Right ventricle myocardium inferior (tissue), 1 donor: Measurements from ENCODE around the gene PPM1D. TPM values are rescaled to one million over a fixed set of nuclear protein-coding genes. Genes with fewer than 3 reads are reported as not detected.

ENCODE experiments used
- ATAC-seq: fragments of 200-7000 bp; cut with Tn5 transposase; one replicate; pipeline ENCODE4 v1.9.1; 2020; ENCODE audit warnings: mild to moderate bottlenecking, moderate library complexity
- DNase-seq: peaks from one replicate; pipeline ENCODE4 v3.0.0; 2021; ENCODE audit errors: missing footprints
- intact Hi-C: fragments of 100-400 bp; cut with DNase I; formaldehyde crosslinking; loops from one replicate; pipeline ENCODE4 v1.11.0; 2022
- total RNA-seq: library from RNA; stranded (reverse); fragmentation: NEBNext Ultra II Directional; extraction: Animal tissue kit (Norgen Biotek cat#: 25700); gene quantifications from one replicate; pipeline ENCODE4 v1.2.1, GENCODE V29; 2021
- donor health status: DM: no; HTN: yes; CAD: no; lungs with severe emphysema.

The PPM1D gene
- total RNA-seq, 1 donor from 2014 or later = 7.4 TPM

DNA sequence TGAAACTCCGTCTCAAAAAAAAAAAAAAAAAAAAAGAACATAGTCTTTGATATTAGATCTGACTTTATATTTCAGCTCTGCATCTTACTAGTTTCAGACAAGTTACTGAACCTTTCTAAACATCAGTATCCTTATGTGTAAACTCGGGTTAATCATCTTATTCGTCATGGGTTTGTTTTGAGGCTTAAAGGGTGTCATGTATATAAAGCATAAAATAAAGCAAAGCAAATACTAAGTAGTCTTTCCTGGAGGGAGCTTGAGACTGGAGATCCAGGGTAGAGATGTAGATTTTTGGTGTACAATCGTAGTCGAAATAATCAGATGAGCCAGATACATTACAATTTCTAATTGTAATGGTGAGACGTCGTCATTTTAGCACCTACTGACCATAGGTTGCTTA, 85.4 kb downstream of the PPM1D start:
- ATAC-seq = no peak
- no peak for DNase-seq
- intact Hi-C loops = no loop called here

DNA sequence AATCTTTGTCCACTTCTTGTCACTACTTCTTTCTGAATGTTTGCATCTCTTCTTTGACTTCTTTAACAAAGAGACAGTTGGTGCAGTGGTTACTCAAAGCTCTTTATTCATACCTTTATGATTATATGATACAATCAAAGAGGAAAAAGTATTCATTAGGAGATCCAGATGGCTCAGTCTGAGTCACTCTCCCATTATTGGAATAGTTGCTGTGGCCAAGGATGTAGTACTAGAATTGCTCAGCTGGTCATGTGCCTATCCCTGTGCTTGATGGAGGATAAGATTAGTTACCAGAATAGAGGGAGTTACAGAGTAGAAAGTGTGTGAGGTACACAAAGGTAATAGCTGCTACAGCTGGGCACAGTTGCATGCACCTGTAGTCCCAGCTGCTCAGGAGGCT, 96.0 kb downstream of the PPM1D start:
- intact Hi-C loops = no loop called here
- DNase-seq (no peak), ATAC-seq (no peak)

- no peak for ATAC-seq
- no peak for DNase-seq
- intact Hi-C loops = no loop called here
Measured at GRCh38 chr17:60699090-60699489, 99.1 kb downstream of the PPM1D start.

- DNase-seq = no peak
- intact Hi-C loops = no loop called here
- no peak for ATAC-seq
Measured at GRCh38 chr17:60704170-60704569, 104.2 kb downstream of the PPM1D start.

- no peak for ATAC-seq
- no peak for DNase-seq
- intact Hi-C loops = no loop called here
Measured at GRCh38 chr17:60712675-60713074, 112.7 kb downstream of the PPM1D start.

DNA sequence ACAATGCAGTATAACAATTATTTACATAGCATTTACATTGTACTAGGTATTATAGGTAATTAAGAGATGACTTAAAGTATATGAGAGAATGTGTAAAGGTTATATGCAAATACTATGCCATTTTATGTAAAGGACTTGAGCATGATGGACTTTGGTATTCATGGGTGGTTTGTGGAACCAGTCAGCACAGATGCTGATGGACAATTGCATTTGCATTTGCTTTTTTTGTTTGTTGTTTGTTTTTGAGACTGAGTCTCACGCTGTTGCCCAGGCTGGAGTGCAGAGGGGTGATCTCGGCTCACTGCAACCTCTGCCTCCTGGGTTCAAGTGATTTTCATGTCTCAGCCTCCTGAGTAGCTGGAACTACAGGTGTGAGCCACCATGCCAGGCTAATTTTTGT, 113.6 kb downstream of the PPM1D start:
- no peak for DNase-seq
- intact Hi-C loops = no loop called here
- ATAC-seq = no peak

Other genes starting within 250 kb of the PPM1D start
- 32.2 TPM for gene USP32, start 208.1 kb upstream of the PPM1D start, total RNA-seq
- gene CHCT1, start 177.7 kb upstream of the PPM1D start, total RNA-seq = not detected
- gene APPBP2, start 74.0 kb upstream of the PPM1D start, total RNA-seq = 16.7 TPM
- gene BCAS3, start 77.7 kb downstream of the PPM1D start, total RNA-seq = 13.3 TPM